Stimulated activated CD4-positive, alpha-beta T cell treated with anti-CD3 and anti-CD28 coated beads, Interleukin-12 subunit alpha, Interleukin-12 subunit beta, amount 100 ng/mL, for 48 hours (primary cell): ENCODE results near the gene IL1RAPL1.

Experiments used
- DNase-seq, 3 donors: peaks; one replicate each; pipeline ENCODE4 v3.0.0-alpha.2; 2020; ENCODE audit warnings: low read depth in 2 of 3, low spot score in 1 of 3

Gene IL1RAPL1

DNA sequence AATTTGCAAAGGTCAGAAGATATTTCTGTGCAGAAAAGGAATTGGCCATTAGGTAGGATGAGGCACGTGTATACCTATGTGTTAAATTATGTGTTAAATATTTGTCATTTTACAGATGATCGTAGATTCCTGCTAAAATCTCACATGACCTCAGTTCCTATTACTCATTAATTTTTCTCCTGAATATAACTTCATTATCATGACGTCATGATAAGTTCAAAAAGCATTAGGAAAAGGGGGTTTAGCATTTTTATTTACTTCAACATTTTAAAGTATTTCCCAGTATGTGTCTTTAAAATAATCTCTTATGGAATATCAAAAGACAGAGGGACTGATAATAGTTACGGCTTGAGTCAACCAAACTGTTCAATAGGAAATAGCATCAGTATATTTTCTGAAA, 372.8 kb downstream of the IL1RAPL1 start:
- no peak for DNase-seq

DNA sequence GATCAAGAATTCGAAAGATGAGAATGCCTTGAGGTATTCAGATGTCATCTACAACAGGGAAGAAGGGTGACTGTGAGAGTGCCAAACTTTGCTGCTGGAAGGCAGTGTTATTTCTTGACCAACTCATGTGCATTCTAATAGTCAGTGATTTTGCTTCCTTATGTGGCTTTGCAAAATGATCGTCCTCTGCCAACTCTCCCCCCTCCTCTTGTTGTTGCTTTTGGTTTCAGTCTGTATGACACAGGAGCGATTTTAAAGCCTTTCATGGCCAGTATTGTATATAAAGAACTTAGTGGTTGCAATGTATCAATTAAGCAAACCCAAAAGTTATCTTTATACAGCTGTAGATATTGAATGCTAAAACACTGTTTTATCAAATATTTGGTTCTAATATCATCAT, 379.1 kb downstream of the IL1RAPL1 start:
- DNase-seq: no peak

DNA sequence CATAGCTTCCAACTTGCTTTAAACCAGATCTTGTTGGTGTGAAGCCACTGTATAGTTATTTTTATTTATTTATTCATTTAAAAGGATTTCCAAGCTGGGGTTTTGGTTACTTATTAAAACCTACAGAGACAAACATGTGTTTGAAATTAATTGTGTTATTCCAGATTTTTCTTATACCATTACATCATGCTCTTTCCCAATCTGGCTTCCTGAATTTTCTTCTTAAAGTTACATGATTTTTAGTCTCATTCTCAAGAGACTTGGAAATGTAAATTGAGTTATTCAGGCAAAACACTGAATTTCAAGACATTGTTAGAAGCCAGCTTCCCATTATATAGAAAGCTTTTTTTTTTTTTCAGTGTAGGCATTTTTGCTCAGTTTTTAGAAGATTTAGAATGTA, 381.9 kb downstream of the IL1RAPL1 start:
- DNase-seq: no peak

DNA sequence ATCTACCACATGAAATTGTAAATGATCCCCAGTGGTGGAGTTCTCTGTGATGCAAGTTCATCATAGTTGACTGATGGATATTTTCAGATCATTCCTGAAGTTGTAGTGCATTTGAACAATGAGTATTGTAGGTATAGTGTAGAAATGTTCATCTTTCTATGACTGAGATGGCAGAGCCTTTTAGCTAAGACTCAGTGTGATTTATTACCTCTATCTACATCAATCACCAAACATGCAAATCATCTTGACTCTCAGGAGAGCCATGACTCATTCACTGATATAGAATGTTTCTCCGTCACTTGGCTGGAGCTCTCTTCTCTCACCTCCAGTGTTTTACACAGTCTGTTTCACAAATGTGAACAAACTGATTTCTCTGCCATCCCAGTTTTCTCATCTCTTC, 392.6 kb downstream of the IL1RAPL1 start:
- no peak for DNase-seq

DNA sequence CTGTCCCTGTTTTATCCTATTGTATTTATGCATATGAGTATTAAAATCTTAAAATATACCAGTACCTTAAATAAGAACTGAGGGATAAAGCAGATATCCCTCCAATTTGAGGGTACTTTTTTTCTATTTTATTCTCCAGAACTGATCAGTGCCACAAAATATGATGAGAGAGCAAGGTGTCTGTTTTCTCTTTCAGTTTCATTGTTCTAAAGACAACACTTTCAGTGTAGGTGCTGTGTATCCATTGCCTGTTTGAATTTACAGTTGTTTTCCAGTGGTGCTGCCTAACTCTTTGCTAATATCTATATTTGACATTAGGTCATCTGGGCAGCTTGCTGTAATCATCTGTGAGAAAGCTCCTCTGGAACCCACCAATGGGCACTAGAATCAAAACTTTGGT, 394.7 kb downstream of the IL1RAPL1 start:
- no peak for DNase-seq

DNA sequence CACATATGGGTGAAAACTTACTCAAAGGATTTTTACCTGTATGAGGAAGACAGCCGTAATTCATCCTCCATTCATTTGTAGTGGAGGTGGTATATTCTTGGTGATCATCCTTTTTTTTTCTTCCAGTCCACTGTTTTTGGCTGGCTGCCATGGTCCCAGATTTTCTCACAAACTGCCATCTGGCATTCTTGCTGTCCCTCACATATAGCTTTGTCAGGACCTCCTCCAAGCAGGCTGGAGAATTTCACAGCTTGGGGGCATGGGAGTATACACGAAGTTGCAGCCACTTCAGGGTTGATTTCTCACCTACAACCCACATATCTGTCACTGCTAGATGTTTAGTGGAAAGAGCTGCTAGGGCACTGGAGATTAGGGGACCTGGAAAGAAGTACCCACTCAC, 401.0 kb downstream of the IL1RAPL1 start:
- DNase-seq: no peak

DNA sequence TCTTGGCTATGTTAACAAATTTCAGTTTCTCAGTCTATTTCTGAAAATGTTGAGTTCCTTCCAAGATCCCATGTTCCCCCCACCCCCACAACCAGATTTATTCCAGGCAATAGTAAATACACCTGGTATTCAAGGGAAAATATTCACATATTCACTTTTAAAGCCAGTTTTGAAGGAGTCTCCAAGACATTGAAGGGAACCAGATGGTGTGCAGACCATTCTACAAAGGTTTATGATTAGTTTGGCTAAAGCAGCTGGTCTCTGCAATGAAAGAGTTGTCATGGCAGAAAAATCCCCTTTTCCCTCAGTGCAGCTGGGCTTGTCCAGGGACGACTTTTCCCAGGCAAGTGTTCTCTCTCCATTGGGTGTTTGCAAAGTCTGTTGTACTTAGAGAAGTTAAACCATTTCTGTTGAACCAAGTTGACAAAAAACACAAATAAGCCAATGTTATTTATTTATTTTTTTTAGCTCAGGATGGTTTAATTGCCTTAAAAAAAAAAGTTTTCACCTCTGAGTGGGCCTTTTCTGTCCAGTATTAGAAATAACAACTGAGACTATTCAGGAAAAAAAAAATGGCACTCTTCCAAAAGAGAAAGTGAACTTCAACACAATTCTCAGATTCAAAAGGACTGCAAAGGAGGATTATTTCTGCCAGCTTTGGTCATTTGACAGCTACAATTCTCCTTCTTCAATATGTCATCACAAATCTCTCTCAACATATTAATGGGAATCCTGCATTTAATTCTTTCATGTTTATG, 410.6 kb downstream of the IL1RAPL1 start:
- DNase-seq: no peak

DNA sequence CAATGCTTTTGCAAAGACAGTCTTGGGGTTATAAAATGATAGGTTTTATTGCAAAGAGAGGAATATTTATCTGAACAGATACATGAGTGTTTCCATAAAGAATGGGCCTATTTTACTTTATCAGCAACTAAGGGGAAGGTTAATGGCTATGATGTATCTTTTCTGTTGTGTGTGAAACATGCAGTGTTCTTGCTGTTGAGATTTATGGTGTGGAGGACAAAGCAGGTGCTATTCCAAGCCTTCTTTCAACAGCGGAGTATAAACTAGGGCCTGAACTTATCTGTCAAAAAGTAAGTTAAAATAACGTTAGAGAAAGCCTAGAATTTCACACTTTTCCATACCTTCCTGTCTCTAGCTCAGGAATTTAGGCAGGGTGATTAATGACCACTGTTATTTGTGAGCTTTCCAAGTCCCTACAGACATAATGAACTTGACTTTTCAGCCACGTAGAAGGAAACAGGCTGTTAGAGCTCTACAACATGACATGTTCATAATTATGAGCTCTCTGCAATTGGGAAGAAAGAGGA, 411.4 kb downstream of the IL1RAPL1 start:
- no peak for DNase-seq

DNA sequence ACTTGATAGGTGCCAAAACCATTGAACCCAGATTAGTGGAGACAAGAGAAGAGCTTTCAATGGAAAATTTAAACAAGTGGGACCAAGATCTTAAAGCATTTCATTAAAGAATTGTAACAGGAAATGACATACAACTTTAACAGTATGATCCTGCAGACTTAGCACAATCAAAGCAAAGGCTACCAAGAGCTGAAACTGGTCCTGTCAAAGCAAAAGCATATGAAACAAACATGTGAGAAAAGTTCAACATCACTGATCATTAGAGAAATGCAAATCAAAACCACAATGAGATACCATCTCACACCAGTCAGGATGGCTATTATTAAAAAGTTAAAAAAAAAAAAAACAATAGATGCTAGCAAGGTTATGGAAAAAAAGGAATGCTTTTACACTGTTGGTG, 425.6 kb downstream of the IL1RAPL1 start:
- no peak for DNase-seq

DNA sequence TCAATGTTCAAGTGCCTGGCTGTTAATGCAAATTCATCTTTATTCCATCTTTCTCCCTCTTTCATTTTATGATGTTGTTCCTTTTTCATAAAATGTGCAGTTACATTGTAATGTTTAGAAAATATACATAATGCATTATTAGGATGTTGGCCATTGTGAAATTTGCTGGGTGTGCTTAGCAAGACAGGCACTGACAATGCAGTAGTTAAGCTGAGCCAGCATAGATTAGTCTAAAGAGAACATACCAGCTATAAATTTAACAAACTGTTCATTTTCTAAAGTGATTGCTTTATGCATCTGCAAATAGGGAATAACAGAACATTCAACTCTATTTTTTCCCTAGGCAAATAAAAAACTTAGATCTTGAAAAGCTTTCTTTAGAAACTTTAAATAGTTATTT, 436.0 kb downstream of the IL1RAPL1 start:
- DNase-seq: no peak

DNA sequence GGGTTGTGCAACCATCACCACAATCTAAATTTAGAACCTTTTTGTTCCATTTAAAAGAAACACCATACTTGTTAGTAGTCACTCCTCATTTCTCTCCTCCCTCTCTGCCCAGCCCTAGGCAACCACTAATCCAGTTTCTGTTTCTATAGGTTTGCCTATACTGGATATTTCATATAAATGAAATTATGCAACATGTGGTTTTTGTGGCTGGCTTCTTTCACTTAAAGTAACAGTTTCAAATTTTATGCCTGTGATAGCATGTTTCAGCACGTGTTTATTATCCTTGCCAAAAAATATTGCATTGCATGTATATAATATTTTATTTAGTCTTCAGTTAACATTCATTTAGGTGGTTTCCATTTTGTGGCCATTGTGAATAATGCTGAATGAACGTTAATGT, 437.6 kb downstream of the IL1RAPL1 start:
- no peak for DNase-seq

DNA sequence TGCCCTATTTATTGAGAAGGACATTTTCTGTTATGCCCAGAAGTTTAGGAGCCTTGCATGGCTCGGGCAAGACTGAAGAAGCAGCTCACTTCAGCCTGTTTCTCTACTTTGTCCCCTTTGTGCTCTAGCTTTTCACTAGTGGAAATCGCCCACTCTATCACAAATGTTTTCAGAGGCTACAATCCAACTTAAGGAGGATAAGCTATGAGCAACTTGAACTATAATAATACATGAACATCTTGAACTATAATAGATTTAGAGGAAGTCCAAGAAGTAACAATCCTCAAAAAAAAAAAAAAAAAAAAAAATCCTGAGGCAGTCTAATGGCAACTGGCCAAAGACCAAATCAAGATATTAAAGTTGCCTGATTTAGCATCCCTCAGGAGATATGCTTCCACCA, 452.3 kb downstream of the IL1RAPL1 start:
- DNase-seq: no peak

DNA sequence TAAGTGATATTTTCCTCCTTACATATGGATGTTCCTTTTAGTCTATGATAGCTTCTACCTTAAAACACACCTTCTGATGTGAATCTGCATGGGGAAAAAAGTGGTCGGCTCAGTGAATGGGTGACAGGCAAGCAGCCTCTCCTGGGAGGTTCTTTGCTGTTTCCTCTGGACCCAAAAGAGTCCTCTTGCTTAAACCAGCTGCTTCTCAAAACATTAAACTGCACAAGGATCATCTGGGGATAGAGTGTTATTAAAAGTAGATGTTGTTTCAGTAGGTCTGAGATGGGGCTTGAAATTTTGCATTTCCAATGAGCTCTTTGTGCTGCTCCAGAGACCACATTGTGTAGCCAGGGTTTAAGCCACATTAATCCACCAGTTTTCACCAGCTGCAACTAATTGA, 452.9 kb downstream of the IL1RAPL1 start:
- no peak for DNase-seq

DNA sequence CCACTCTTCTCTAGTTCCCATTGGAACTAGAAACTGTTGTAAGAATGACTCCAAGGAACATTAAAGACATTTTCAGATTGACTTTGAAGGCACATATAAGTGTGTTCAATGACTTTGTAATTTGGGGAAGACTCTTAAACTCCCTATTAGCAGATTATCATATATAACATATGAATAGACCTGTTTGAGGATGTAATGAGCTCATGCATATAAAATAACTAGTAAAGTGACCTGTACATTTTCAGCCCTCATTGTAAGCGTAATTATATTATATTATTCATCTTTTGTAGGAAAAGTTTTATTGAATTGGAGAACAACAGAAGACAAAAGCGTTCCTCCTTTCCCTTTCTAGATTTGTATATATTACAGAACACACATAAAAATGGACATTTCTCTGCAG, 455.1 kb downstream of the IL1RAPL1 start:
- DNase-seq: no peak

DNA sequence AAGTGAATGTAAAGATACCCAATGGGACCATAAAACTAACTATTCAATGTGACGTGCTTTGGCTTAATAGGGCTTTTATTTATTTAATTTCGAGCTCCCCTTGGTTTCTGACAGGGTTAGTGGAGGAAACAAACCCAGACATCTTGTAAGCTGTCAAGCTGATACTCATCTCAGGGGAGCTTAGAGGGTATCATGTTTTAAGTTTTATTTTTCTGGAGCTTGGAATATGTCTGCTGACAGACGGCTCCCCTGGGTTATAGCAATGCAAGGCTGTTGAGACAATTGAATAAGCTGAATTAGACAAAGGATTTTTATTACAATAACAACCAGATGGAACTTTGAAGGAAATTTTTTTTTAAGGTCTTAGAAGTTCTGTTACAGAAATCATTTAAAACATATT, 456.5 kb downstream of the IL1RAPL1 start:
- DNase-seq: no peak

DNA sequence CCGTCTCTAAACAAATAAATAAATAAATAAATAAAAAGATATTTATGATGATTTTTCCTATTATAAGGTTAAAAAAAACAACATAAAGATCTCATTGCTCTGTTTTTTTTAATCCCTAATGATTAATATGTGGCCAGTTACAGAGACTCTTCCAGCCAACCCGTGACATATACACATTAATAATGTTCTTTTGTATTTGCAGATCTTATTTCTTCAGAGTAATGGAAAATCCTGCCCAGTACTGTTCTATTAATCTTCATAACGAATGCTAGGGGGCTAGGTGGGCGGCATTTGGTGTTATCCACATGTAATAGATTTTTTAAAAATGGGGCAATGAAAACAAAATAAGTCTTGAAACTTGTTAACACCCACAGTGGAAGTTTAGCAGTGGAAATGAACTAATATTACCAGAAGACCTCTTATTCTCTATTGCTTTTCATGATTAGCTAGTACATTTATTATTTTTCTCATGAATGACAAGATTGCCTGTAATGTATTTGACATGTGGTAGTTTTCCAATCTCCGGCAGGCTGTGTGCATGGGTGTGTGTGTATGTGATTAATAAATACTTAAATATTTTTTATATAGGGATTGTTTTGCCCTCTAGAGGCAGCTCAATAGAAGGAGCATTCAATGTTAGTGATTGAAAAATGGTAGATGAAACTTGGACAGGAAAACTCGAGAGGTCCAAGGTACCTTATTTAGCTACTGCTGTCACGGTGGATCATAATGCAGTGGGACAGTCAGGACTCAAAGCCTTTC, 457.4 kb downstream of the IL1RAPL1 start:
- DNase-seq: no peak

DNA sequence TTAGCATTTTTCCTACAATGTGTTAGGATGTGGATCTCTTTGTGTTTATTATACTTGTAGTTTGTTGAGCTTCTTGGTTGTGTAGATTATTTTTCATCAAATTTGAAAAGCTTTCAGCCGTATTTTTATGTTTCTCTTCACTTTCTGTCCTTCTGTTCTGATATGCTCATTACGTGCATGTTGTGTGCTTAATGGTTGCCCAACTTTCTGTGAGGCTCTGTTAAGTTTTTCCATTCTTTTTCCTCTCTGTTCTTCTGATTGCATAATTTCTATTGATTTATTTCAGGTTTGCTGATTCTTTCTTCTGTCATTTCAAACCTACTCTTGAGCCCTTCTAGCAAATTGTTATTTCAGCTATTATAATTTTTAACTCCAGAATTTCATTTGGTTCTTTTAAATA, 478.2 kb downstream of the IL1RAPL1 start:
- no peak for DNase-seq

DNA sequence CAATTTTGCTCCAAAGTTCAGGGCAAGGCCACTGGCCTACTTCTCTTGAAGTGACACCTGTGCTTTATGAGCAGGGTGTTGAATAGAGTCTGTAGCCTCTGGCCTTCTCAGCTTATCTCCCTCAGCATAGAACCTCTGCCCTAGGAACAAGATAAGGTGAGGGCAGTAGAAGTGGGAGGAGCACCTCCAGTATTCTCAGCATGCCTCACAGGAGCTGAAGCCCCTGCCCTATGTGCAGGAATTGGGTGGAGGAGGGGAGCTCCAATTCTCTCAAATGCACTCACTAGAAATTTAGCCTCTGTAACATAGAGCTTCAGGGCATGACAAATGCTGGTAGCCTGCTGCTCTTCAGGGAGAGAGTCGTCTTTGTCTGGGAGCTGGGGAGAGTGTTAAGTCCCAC, 479.3 kb downstream of the IL1RAPL1 start:
- no peak for DNase-seq

DNA sequence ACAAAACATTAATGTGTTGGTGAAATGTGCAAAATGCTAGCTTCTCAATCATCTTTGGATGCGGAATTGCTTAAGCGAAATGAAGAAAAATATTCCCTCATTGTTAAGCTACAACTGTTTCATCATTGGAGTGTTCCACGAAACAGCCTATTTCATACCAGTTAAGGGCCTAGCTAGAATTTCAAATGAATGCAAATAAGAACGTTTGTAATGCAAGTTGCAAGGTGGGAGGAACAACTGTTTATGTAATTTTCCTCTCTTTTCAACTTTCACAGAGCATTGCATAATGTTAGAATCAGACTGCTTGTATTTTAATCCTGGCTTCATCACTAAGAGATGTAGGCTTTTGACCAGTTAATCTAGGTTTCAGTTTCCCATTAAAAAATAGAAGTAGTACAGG, 480.1 kb downstream of the IL1RAPL1 start:
- DNase-seq: no peak

DNA sequence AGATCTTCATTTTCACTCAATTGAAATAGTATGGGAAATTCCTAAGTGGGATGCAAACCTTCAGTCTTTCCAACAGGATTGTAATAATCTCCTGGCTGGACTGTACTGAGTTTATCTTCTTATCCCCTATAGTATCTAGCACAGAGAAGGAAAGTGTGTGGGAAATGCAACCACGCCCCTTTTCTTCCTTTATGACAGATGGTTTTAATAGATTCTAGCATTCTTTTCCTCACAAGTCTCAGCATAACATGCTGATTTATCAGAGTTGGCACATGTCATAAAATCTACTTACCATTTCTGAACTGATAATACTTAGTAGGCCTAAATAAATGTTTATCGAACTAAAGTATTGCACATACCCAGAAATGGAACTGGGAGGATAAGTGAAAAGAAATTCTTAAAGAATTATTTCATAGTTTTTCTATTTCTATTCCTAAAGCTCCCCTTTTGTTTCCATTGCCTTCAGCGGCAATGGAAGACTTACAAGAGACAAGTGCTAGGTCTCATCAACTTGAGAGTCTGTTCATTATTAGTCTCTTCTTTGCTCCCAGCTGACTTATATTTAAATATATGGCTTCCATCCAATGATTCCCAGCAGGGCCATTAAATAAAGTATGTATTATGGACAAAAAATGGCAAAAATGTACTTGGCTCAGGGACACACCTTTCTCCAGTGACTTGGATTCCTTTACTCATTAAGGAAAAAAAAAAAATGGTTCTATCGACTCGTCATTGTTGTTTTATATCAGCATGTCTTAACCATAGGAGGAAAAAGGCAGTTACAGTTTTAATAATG, 484.5 kb downstream of the IL1RAPL1 start:
- DNase-seq: no peak

DNA sequence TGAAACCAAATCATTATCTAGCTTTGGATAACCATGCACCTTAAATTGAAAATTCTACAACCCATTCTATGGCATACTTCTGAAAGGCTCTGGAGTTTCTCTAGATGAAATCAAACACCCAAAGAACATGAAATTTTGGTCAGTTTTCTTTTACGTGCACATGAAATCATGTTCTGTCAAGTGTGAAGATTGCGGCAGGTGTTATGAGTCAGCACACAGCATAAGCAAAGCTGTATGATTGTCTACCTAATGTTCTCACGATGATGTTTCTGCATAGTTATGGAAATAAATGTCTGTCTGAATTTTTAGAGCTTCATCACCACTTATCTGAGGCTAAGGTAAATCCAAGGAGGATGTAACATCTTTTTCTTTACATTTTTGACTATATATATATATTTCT, 495.3 kb downstream of the IL1RAPL1 start:
- DNase-seq: no peak

DNA sequence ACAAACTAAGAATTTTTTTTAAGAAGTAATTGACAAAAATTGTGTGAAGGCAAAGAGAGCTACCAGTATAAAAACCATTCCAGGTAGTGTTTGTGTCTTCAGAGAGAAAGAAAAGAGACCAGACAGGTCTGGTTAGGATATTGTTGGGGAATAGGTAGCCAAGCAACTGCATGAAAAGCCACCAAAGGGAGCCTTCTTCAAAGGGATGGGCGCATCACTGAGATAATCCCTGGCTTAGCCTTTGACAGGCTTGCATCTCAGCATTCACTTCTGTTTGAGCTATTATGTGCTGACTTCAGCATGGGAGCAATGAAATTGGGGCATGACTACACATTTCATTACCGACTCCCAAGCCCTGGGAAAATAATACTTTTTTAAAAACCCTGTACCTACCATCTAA, 496.6 kb downstream of the IL1RAPL1 start:
- DNase-seq: no peak
